Erythroblast (primary cell): ENCODE measurements around the gene PHF11.
"Not testable (repeated sequence)": the region's sequence is repeated elsewhere in the genome, so short reads cannot be mapped to it uniquely, and the experiment has no call there.

Experiments used
- DNase-seq, 2 experiments: peaks; one replicate each; lab custom pipeline; 2025; lab: John Stamatoyannopoulos, UW
- GATA1 ChIP-seq: IDR thresholded peaks from 2 replicates; pipeline ENCODE4 v1.6.1; 2011; ENCODE audit warnings: low read depth, mild to moderate bottlenecking, control low read depth, low read length, moderate library complexity
- POLR2A ChIP-seq: IDR thresholded peaks from 2 replicates; pipeline ENCODE4 v1.6.1; 2011; ENCODE audit warnings: mild to moderate bottlenecking, low read length

The PHF11 gene

DNA sequence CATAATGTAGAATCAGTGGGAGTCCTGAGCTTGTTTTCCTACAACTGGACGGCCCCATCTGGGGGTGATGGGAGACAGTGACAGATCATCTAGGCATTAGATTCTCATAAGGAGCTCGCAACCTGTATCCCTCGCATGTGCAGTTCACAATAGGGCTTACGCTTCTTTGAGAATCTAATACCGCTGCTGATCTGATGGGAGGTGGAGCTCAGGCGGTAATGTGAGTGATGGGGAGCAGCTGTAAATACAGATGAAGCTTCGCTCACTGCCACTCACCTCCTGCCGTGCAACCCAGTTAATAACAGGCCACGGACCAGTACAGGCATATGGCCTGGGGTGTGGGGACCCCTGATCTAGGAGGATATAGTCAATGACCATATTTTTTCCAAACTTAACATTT, 50.8 kb downstream of the PHF11 start:
- TF ChIP-seq POLR2A (no peak), GATA1 (no peak)
- DNase-seq = no peak

- DNase-seq = peak; percentile 8 to 9
- TF ChIP-seq GATA1 (no peak), POLR2A (no peak)
Observed at GRCh38 chr13:49549289-49549688, 53.5 kb downstream of the PHF11 start.

- TF ChIP-seq GATA1 (no peak), POLR2A (no peak)
- no peak for DNase-seq
Observed at GRCh38 chr13:49550942-49551644, 55.3 kb downstream of the PHF11 start.

- TF ChIP-seq POLR2A (no peak), GATA1 (no peak)
- DNase-seq = no peak
Observed at GRCh38 chr13:49553888-49554287, 58.1 kb downstream of the PHF11 start.

- no peak for TF ChIP-seq GATA1
- no peak for TF ChIP-seq POLR2A
- DNase-seq = no peak
Observed at GRCh38 chr13:49554387-49554786, 58.6 kb downstream of the PHF11 start.

- DNase-seq = no peak
- TF ChIP-seq GATA1 (no peak), POLR2A (no peak)
Observed at GRCh38 chr13:49559006-49559405, 63.3 kb downstream of the PHF11 start.

DNA sequence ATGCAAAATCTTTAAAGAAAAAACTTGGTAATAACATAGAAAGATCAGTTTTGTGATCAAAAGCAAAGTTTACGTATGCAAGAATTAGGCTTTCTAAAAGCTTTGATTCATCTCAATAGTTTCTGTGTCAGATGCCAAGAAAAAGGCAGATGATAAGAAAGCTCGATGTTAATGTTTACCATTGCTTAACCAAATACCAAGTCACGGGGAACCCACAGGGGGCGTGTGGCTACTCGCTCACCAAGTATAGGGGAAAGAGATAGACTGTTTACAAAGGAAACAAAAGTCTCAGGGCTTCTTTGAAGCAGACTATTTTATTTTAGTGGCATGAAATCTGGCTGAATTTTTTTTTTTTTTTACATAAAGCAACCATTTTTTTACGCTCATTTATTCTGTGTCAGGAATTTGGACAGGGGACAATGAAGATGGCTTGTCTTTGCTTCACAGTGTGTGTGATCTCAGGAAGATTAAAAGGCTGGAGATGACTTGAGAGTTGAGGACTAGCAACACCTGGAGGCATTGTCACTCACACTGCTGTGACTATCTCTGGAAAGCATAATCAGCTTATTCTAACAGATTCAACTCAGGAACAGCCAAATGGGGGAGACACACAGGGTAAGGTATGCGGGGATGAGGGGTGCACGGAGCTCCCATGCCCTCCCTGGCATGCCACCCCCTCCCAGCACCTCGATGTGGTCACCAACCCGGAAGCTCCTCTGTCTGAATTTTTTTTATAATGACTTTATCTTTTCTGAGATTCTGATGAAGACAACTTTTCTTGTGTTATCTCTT, 64.7 kb downstream of the PHF11 start:
- TF ChIP-seq POLR2A (no peak), GATA1 (no peak)
- peak in 1 of 2 experiments; percentile 7 for DNase-seq

DNA sequence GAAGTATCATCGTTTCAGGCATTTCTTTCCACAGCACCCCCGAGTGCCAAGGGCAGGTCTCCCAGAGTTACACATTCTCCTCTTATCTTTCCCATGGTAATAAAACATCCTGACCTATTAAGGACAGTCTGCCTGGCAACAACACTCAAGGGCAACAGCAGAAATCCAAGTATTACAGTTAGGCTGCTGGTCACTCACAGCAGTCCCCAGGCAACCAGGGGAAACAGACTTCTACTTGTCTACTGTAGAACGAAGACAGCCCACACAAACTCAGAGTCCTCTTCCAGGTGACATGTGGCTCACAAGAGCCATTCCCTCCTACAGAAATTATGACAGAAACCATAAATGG, 65.3 kb downstream of the PHF11 start:
- DNase-seq = no peak
- no peak for TF ChIP-seq POLR2A
- no peak for TF ChIP-seq GATA1

GRCh38 chr13:49563516-49563915, 67.8 kb downstream of the PHF11 start:
- no peak for DNase-seq
- no peak for TF ChIP-seq POLR2A

DNA sequence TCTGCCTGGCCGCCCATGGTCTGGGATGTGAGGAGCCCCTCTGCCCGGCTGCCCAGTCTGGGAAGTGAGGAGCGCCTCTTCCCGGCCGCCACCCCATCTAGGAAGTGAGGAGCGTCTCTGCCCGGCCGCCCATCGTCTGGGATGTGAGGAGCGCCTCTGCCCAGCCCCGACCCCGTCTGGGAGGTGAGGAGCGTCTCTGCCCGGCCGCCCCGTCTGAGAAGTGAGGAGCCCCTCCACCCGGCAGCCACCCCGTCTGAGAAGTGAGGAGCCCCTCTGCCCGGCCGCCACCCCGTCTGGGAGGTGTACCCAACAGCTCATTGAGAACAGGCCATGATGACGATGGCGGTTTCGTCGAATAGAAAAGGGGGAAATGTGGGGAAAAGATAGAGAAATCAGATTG, 69.7 kb downstream of the PHF11 start:
- not testable (repeated sequence) for DNase-seq

GRCh38 chr13:49566461-49566860, 70.7 kb downstream of the PHF11 start:
- DNase-seq = no peak
- TF ChIP-seq POLR2A = no peak
- no peak for TF ChIP-seq GATA1

- TF ChIP-seq POLR2A = no peak
- TF ChIP-seq GATA1 = no peak
- peak in 1 of 2 experiments; percentile 6 for DNase-seq
Observed at GRCh38 chr13:49567491-49567890, 71.7 kb downstream of the PHF11 start.

DNA sequence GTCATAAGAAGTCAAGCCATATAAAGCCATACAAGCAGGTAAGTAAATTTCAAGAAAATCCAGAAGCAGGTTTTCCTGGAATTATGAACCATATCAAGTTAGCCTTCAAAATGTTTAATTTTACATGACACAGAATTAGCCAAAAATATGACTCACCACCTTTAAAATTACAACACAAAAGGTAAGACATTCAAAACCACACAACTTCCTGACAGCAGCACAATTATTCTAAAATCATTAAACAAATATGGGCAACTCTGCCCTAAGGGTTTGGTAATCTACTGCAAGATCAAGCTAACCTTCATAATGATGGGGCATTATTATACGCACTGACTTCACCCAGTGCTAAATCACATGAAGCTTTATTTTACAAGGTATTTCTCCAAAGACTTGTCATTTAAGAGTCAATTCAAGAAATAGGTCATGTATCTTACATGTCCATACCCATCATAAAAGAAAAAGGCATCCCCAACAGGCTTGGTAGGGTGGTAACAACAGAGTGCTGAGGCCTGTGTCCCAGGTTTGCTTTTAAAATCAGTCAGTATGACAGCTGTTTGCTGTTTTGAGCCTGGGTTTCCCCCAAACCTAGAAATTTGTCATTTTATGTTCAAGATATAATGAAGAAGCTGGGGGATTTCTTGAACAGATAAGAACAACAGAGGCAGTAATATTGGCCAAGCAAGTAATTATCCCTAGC, 74.4 kb downstream of the PHF11 start:
- TF ChIP-seq POLR2A (no peak), GATA1 (no peak)
- no peak for DNase-seq
